ENCODE data around the gene BRI3.

The BRI3 gene

DNA sequence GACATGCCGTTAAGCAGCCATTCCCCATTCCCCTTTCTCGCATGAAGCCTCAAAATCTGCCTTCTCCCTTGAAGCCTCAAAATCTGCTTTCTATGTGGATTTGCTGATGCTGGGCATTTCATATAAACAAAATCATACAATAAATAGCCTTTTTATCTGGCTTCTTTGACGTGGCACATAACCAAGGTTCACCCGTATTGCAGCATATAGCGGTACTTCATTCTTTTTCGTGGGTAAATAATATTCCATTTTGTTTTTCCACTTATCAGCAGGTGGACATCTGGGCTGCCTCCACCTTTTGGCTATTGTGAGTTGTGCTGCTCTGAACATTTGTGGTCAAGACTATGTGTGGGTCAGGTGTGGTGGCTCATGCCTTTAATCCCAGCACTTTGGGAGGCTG lies 57.0 kb downstream of the BRI3 start:
- in situ Hi-C loops (cut with HindIII; ENCODE audit: low pct_ligation_motif_present, low sequenced_read_pairs): no loop called here
- TF ChIP-seq, protein P1, sequence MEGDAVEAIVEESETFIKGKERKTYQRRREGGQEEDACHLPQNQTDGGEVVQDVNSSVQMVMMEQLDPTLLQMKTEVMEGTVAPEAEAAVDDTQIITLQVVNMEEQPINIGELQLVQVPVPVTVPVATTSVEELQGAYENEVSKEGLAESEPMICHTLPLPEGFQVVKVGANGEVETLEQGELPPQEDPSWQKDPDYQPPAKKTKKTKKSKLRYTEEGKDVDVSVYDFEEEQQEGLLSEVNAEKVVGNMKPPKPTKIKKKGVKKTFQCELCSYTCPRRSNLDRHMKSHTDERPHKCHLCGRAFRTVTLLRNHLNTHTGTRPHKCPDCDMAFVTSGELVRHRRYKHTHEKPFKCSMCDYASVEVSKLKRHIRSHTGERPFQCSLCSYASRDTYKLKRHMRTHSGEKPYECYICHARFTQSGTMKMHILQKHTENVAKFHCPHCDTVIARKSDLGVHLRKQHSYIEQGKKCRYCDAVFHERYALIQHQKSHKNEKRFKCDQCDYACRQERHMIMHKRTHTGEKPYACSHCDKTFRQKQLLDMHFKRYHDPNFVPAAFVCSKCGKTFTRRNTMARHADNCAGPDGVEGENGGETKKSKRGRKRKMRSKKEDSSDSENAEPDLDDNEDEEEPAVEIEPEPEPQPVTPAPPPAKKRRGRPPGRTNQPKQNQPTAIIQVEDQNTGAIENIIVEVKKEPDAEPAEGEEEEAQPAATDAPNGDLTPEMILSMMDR (IDR thresholded peaks at IDR 0.05; ENCODE audit: low read depth, low read length, missing control alignments): no peak
- no peaks in the 10 kb centered on the region for H3K36me3 ChIP-seq (replicated peaks)
- no peak overlapping the region for H3K4me3 ChIP-seq (ENCODE audit: low read depth, low read length)
- DNase-seq: no peak
- H3K27ac ChIP-seq: no peak overlapping the region
- no peaks in the 10 kb centered on the region for H3K27me3 ChIP-seq (replicated peaks)

DNA sequence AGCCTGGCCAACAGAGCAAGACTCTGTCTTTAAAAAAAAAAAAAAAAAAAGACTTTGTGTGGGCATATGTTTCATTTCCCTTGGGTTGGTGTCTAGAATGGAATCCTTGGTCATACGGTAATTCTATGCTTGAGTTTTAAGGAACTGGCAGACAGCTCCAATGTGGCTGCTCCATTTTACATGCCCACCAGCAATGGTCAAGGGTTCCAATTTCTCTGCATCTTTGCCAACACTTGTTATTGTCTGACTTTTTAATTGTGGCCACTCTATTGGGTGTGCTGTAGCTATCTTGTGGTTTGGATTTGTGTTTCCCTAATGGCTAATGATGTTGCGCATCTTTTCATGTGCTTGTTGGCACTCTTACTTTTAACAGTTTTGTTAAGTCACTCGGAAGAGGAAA lies 57.6 kb downstream of the BRI3 start:
- TF ChIP-seq, protein P1 (IDR thresholded peaks at IDR 0.05; ENCODE audit: low read depth, low read length, missing control alignments): no peak
- Histone ChIP-seq H3K27ac (no peak overlapping the region), H3K4me3 (ENCODE audit: low read depth, low read length) (no peak overlapping the region), H3K36me3 (replicated peaks) (no peaks in the 10 kb centered on the region), H3K27me3 (replicated peaks) (no peaks in the 10 kb centered on the region)
- in situ Hi-C loops (cut with HindIII; ENCODE audit: low pct_ligation_motif_present, low sequenced_read_pairs): no loop called here
- no peak for DNase-seq

DNA sequence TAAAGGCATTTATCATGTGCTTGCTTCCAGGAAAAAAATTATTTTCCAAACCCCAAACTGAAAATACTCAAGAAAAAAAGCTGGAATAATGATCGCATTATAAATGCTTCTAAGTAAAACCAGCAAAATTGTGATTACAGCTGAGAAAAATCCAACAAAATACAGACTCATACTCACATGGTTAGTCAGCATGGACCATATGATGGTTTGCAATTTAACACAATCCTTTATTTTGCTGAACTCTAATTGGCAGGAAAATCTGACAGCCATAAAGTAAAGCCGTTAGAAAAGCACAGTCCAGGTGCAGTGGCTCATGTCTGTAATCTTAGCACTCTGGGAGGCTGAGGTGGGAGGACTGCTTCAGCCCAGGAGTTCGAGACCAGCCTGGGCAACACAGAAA lies 59.6 kb downstream of the BRI3 start:
- Histone ChIP-seq H3K27me3 (replicated peaks) (no peaks in the 10 kb centered on the region), H3K4me3 (ENCODE audit: low read depth, low read length) (no peak overlapping the region), H3K36me3 (replicated peaks) (no peaks in the 10 kb centered on the region), H3K27ac (peak overlapping the region; percentile 1)
- no peak for DNase-seq
- in situ Hi-C loops (cut with HindIII; ENCODE audit: low pct_ligation_motif_present, low sequenced_read_pairs): no loop called here
- TF ChIP-seq, protein P1 (IDR thresholded peaks at IDR 0.05; ENCODE audit: low read depth, low read length, missing control alignments): no peak

Data from brain microvascular endothelial cell (primary cell).